NCI-H128 (cell line): ENCODE measurements around the gene SMPD3.

ENCODE experiments used
- DNase-seq: peaks from one replicate; lab custom pipeline; 2025; ENCODE audit not compliant: unreplicated experiment; lab: John Stamatoyannopoulos, UW

Gene SMPD3

DNA sequence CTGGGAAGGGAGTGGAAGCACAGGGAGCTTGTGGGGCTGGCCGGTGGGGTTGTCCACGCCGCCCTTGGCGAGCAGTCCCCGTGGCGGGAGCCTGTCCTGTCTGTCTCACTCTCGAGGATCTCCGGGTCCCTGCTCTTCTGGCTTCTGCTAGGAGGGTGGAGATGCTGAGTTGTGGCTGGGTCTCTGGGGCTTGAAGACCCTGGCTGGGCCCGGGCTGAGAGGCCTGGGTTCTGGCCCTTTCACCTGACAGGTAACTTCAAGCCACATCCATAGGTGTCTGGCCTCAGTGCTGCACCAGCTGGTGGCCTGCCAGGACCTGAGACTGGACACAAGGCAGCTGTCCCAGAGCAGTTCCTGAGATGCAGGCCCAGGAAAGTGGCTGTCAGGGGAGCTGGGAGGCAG lies 90.8 kb downstream of the SMPD3 start:
- no peak for DNase-seq

DNA sequence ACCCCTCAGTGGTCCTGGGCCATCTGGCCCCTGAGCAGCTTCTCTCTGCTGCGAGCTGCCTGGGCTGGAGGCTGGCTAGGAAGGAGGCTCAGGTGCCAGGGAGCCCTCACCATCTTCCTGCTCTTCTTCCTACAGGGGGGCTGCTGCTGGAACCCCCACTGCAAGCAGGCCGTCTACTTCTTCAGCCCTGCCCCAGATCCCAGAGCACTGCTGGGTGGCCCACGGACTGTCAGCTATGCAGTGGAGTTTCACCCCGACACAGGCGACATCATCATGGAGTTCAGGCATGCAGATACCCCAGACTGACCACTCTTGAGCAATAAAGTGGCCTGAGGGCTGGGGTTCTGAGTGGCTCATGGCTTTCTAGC lies 91.4 kb downstream of the SMPD3 start:
- no peak for DNase-seq

DNA sequence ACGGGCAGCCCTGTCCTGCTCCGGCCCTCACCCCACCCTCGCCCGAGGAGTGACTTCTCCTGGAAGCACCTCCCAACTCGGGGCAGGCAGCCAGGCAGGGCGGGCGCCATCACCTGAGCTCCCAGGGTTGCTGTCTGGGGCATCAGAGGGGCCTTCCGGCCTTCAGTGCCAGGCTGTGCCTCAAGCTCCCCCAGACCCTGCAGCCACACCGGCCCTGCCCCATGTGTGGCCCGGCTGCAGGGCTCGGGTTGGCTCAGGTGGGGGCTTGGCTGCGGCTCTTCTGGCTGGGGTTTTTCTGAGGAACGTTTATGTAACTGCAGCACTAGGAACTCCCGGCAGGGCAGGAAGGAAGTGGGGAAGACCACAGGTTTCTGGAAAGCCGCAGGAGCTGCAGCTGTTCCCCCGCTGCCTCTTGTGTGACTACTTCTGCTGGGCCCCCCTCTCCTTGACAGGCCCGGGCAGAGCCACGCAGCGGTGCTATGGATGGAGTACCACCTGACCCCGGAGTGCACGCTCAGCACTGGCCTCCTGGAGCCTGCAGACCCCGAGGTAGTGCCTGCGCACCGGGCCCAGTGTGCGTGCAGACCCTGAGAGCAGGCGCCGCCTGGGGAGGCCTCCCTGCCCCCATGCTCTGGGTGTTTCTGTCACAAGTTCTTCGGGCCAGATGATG lies 91.9 kb downstream of the SMPD3 start:
- DNase-seq: no peak

GRCh38 chr16:68355447-68356248 lies 92.7 kb downstream of the SMPD3 start:
- DNase-seq: no peak

- DNase-seq: no peak
These were observed 93.5 kb downstream of the SMPD3 start for GRCh38 chr16:68354816-68355215.

DNA sequence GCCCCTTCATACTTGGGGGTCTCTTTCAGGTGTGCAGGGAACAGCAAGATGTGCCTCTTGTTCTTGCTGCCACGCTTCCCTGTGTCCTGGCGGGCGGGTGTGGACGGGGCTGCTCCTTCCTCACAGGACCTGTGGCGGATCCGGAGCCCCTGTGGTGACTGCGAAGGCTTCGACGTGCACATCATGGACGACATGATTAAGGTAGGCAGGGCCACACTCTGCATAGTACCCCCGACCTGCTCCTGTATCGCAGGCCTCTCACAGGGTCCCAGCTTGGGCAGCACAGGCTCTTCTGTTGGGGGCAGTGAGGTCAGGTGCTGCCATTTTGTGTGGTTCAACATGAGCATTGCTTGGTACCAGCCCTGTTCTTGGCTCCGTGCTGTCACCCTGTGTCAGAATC lies 94.9 kb downstream of the SMPD3 start:
- DNase-seq: no peak

GRCh38 chr16:68351991-68352431 lies 96.3 kb downstream of the SMPD3 start:
- DNase-seq: no peak

GRCh38 chr16:68351463-68351862 lies 96.8 kb downstream of the SMPD3 start:
- no peak for DNase-seq

GRCh38 chr16:68350813-68351350 lies 97.4 kb downstream of the SMPD3 start:
- no peak for DNase-seq

DNA sequence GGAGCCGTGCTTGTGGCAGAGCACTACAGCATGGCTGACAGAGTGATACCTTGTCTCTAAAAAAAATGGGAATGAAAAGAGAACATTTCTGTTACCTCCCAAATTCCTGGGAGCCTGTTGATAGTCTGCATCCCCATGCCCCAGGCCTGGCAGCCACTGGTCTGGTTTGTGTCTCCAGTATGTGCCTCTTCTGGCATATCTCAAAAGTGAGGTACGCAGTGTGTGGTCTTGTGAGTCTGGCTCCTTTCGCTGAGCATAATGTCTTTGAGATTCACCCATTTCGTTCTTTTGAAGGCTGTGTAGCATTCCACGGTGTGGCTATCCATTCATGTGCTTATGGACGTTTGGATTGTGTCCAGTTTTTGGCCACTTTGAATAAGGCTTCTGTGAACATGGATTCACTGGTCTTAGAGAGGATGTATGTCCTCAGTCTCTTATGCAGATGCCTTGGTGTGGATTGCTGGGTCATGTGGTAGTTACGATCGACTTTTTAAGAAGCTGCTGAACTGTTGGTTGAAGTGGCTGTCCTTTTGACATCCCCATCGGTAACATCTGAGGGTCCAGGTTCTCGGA lies 98.4 kb downstream of the SMPD3 start:
- no peak for DNase-seq

DNA sequence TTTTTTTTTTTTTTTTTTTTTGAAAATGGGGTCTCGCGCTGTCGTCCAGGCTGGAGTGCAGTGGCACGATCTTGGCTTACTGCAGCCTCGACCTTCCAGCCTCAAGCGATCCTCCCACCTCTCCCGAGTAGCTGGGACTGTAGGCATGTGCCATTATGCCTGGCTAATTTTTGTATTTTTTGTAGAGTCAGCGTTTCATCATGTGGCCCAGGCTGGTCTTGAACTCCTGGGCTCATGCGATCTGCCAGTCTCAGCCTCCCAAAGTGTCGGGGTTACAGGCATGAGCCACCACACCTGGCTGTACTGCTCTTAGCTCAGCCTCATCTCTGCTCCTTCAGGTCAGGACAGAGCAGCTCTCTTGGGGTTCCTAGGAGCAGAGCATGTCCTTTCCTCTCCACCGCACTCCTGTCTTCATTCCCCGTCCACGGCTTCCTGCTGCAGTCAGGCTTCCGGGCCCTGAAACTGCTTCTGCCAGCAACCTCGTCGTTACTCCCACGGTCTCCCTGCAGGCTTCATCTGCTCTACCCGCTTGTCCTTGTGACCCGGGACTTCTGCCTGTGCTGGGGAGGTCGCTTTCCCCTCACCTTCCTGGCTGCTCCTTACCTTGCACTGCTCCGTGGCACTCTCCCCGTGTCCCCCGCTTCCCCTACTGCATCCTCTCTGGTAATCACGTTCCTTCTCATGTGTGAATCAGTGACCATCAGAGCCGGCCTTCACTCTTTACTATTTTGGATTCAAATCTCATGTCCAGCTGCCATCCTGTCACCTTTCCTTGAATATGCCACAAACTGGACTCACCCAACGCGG lies 99.5 kb downstream of the SMPD3 start:
- DNase-seq: no peak

- DNase-seq: no peak
These were observed 100.7 kb downstream of the SMPD3 start for GRCh38 chr16:68347605-68348004.

- no peak for DNase-seq
These were observed 101.3 kb downstream of the SMPD3 start for GRCh38 chr16:68346892-68347480.

DNA sequence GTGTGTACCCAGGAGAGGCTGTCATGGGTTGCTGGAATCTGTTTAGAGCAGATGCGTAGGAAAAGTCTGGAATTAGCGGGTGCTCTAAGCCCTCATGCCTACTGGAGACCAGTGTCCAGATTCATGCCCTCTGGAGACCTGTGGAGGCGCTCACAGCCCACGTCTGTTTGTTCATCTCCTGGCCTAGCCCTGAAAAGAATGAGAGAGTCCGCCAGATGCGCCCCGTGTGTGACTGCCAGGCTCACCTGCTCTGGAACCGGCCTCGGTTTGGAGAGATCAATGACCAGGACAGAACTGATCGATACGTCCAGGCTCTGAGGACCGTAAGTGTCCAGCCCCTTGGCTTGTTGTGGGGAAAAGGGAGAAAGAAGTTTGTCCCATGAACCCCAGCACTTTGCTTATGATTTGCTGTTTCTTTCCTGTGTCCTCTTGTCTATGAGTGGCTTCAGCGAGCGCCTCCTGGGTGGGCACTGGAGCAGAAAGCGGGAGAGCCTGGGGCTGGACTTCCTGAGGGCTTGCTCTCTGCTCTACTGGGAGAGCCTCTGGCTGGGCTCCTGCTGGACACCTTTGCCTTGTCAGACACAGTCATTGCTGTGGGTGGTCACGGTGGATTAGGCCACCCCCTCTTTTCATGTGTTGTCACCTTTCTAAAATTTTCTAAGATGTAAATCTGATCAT lies 102.2 kb downstream of the SMPD3 start:
- DNase-seq: no peak

GRCh38 chr16:68345351-68345810 lies 102.9 kb downstream of the SMPD3 start:
- no peak for DNase-seq

GRCh38 chr16:68344252-68344651 lies 104.1 kb downstream of the SMPD3 start:
- no peak for DNase-seq

DNA sequence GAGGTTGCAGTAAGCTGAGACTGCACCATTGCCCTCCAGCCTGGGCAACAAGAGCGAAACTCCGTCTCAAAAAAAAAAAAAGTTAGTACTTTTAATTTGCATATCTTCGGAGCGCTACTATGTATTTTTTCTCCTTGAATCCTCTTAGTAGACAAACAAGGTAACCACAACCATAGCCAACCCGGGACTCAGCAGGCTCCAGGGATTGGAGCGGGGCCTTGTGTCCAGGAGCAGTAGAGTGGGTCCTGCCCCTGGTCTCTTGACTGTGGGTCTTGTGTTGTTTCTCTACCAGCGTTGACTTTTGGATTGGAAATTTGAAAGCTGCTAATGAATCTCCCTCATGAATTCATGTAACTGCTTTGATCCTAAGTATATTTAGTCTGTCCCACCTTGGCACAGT lies 105.2 kb downstream of the SMPD3 start:
- DNase-seq: no peak

- DNase-seq: no peak
These were observed 105.7 kb downstream of the SMPD3 start for GRCh38 chr16:68342620-68343019.

DNA sequence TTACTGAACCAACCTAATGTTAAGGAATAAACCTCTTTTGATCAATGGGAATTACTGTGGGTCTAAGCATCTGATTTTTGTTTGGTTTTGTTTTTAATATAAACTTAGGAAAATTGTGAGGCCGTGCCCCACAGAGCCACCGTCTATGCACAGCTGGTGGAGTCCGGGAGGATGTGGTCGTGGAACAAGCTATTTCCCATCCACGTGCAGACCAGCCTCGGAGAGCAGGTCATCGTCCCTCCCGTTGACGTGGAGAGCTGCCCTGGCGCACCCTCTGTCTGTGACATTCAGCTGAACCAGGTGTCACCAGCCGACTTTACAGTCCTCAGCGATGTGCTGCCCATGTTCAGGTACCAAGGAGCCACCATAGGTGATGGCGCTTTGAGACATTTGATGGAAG lies 109.1 kb downstream of the SMPD3 start:
- no peak for DNase-seq
